Keratinocyte (primary cell): Measurements from ENCODE around the gene OR52B2. TPM values are rescaled to one million over a fixed set of nuclear protein-coding genes. Genes with fewer than 3 reads are reported as not detected.

Experiments
- DNase-seq: peaks from one replicate; pipeline ENCODE4 v3.0.0-alpha.2; 2011; ENCODE audit warnings: low read depth, missing footprints, low spot score
- FAIRE-seq: peaks from 2 replicates; lab custom pipeline; 2011; peaks lifted over from hg19 to GRCh38; lab: Jason Lieb, UNC
- H2AFZ ChIP-seq: 2 replicates; pipeline ENCODE4 v1.6.0; 2012; ENCODE audit warnings: low read length, control low read depth, inconsistent platforms; ENCODE audit not compliant: control insufficient read depth
- H3K27ac ChIP-seq: 2 replicates; pipeline ENCODE4 v1.5.1; 2011; ENCODE audit warnings: low read length; ENCODE audit not compliant: control insufficient read depth, insufficient read depth
- H3K27me3 ChIP-seq: 3 replicates; pipeline ENCODE4 v1.6.0; 2011; ENCODE audit warnings: low read length; ENCODE audit not compliant: control insufficient read depth, insufficient read depth; ENCODE audit errors: extremely low read depth
- H3K36me3 ChIP-seq, 2 experiments: 2 replicates in 1 of 2; 3 replicates in 1 of 2; pipeline ENCODE4 v1.5.1; 2011; ENCODE audit warnings: low read length in 2 of 2, mild to moderate bottlenecking in 1 of 2; ENCODE audit not compliant: control insufficient read depth in 2 of 2, insufficient read depth in 2 of 2; ENCODE audit errors: extremely low read depth in 1 of 2
- H3K4me1 ChIP-seq: 3 replicates; pipeline ENCODE4 v1.5.1; 2011; ENCODE audit warnings: low read length; ENCODE audit not compliant: control insufficient read depth, insufficient read depth; ENCODE audit errors: extremely low read depth
- H3K4me2 ChIP-seq: 3 replicates; pipeline ENCODE4 v1.6.0; 2011; ENCODE audit warnings: low read depth, low read length; ENCODE audit not compliant: control insufficient read depth, insufficient read depth; ENCODE audit errors: extremely low read depth
- H3K4me3 ChIP-seq, 3 experiments: fragments of 200-600 bp in 1 of 3; sonication (generic) in 1 of 3; 2 replicates in 2 of 3; 3 replicates in 1 of 3; pipeline ENCODE4 v1.5.1; 2011 to 2016; ENCODE audit warnings: low read length in 3 of 3, mild to moderate bottlenecking in 3 of 3, control low read depth in 2 of 3, inconsistent platforms in 1 of 3, low read depth in 1 of 3, mixed read lengths in 1 of 3, mixed run types in 1 of 3, moderate library complexity in 1 of 3; ENCODE audit not compliant: control insufficient read depth in 2 of 3, insufficient read depth in 2 of 3; ENCODE audit errors: extremely low read depth in 1 of 3
- H3K79me2 ChIP-seq: 2 replicates; pipeline ENCODE4 v1.6.0; 2012; ENCODE audit warnings: low read length; ENCODE audit not compliant: control insufficient read depth, insufficient read depth
- H3K9ac ChIP-seq: 3 replicates; pipeline ENCODE4 v1.6.0; 2011; ENCODE audit warnings: low read length; ENCODE audit not compliant: control insufficient read depth, insufficient read depth; ENCODE audit errors: extremely low read depth
- H3K9me1 ChIP-seq: 3 replicates; pipeline ENCODE4 v1.6.0; 2011; ENCODE audit warnings: low read length; ENCODE audit not compliant: control insufficient read depth, insufficient read depth; ENCODE audit errors: extremely low read depth
- H3K9me3 ChIP-seq: 2 replicates; pipeline ENCODE4 v1.5.1; 2012; ENCODE audit warnings: low read depth, low read length; ENCODE audit not compliant: control insufficient read depth
- H4K20me1 ChIP-seq: 3 replicates; pipeline ENCODE4 v1.6.0; 2011; ENCODE audit warnings: low read length; ENCODE audit not compliant: control insufficient read depth, insufficient read depth; ENCODE audit errors: extremely low read depth
- CTCF ChIP-seq, 3 experiments: IDR thresholded peaks in 1 of 3; conservative IDR thresholded peaks in 1 of 3; optimal IDR thresholded peaks in 1 of 3; 2 replicates in 2 of 3; 3 replicates in 1 of 3; pipeline versions ENCODE3 to v1.5.1; 2011; ENCODE audit warnings: low read length in 3 of 3, mild to moderate bottlenecking in 3 of 3, moderate library complexity in 2 of 3, control low read depth in 1 of 3, inconsistent platforms in 1 of 3; ENCODE audit not compliant: insufficient read depth in 2 of 3; ENCODE audit errors: extremely low read depth in 1 of 3
- EZH2 ChIP-seq: IDR thresholded peaks from one replicate; pipeline ENCODE4 v1.6.1; 2012; ENCODE audit warnings: inconsistent platforms, mild to moderate bottlenecking, low read length, moderate library complexity
- dilution Hi-C: fragments of 300-500 bp; cut with MboI; formaldehyde crosslinking; loops from one replicate; pipeline ENCODE4 v1.7.0; 2020; ENCODE audit warnings: low sequenced_read_pairs; ENCODE audit not compliant: extremely low pct_ligation_motif_present
- polyA plus RNA-seq, 5 experiments: library from polyadenylated mRNA; depleted of rRNA in 3 of 5; stranded (reverse) in 3 of 5; stranded (forward) in 1 of 5; unstranded in 1 of 5; fragments of >200 nt; gene quantifications; 1 replicate in 1 of 5; 2 replicates in 3 of 5; 3 replicates in 1 of 5; pipeline versions ENCODE4 v1.2.1 to v1.2.3, GENCODE V29; 2011 to 2012; ENCODE audit warnings: missing spikeins in 2 of 5, low read depth in 1 of 5, low replicate concordance in 1 of 5

OR52B2 gene
- polyA plus RNA-seq, 1 donor (not counting 4 experiments of a cell fraction or from before 2014, with no cell fraction given), result not detected

GRCh38 chr11:6196396-6196795 lies 26.3 kb upstream of the OR52B2 start:
- Histone ChIP-seq H3K36me3 (no peaks in the 10 kb centered on the region), H3K4me3 (no peak overlapping the region), H2AFZ (no peak overlapping the region), H3K27me3 (no peaks in the 10 kb centered on the region), H3K9ac (no peak overlapping the region), H3K79me2 (no peaks in the 10 kb centered on the region), H3K27ac (no peak overlapping the region), H3K9me3 (no peaks in the 10 kb centered on the region), H4K20me1 (no peaks in the 10 kb centered on the region), H3K4me1 (no peaks in the 10 kb centered on the region), H3K9me1 (no peaks in the 10 kb centered on the region), H3K4me2 (no peak overlapping the region)
- dilution Hi-C loops, result no loop called here
- FAIRE-seq (no peak), DNase-seq (no peak)
- TF ChIP-seq CTCF (optimal IDR thresholded peaks at IDR 0.05 in 1 of 3, IDR thresholded peaks at IDR 0.05 in 1 of 3, conservative IDR thresholded peaks at IDR 0.05 in 1 of 3; ENCODE audit: extremely low read depth in 1 of 3, insufficient read depth in 2 of 3, low read length in 3 of 3), result no peak
- no peak for TF ChIP-seq EZH2

GRCh38 chr11:6194065-6194581 lies 24.0 kb upstream of the OR52B2 start:
- no peak for TF ChIP-seq EZH2
- no peak for TF ChIP-seq CTCF (optimal IDR thresholded peaks at IDR 0.05 in 1 of 3, IDR thresholded peaks at IDR 0.05 in 1 of 3, conservative IDR thresholded peaks at IDR 0.05 in 1 of 3; ENCODE audit: extremely low read depth in 1 of 3, insufficient read depth in 2 of 3, low read length in 3 of 3)
- no peaks in the 10 kb centered on the region for H4K20me1 ChIP-seq
- H3K27me3 ChIP-seq, result no peaks in the 10 kb centered on the region
- H3K27ac ChIP-seq, result no peak overlapping the region
- FAIRE-seq, result no peak
- dilution Hi-C loops, result no loop called here
- no peak overlapping the region for H3K4me3 ChIP-seq
- no peaks in the 10 kb centered on the region for H3K36me3 ChIP-seq
- no peak overlapping the region for H2AFZ ChIP-seq
- H3K4me2 ChIP-seq, result no peak overlapping the region
- H3K9ac ChIP-seq, result no peak overlapping the region
- H3K9me1 ChIP-seq, result no peaks in the 10 kb centered on the region
- no peaks in the 10 kb centered on the region for H3K79me2 ChIP-seq
- no peak for DNase-seq
- no peaks in the 10 kb centered on the region for H3K4me1 ChIP-seq
- no peaks in the 10 kb centered on the region for H3K9me3 ChIP-seq
